Measurements from ENCODE around the gene KDSR. TPM values are rescaled to one million over a fixed set of nuclear protein-coding genes. Genes with fewer than 3 reads are reported as not detected.
A peak's percentile ranks its signal among the peaks of the same experiment; 100 is the strongest.

Gene KDSR
- total and polyA plus RNA-seq, 2 donors (not counting 1 experiment from before 2014, with no cell fraction given) = 6.4 to 21.1 TPM

DNA sequence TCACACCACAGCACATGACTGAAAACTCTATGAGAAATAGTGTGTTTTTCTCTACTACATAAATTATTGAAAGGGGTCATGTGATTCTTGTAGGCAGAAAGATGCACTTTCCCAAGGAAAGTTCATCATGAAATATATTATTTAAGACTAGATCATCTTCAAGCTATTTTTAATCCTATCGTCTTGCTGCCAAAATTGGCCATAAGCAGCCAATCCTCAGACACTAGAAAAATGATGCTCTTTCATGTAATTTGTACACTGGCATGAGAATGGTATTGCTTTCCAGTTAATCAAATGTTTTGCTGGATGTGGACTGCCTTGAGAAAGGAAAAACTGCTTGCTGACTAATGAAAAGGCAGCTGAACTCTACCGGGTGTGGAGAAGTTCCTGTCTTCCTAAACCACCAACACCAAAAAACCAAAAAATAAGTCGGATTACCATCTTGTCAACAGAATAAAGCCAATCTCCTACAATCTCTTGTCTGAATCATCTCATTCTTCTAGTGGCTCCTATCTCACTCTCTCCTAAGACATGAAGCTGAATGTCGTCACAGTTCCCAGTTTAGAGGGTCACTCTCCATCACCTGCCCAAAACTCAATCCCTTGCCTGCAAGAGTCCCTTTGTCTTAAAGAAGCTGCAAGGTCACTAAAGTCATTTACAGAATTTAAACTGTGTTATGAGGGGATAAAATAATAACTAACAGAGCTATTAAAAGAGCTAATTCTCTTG, 52.8 kb downstream of the KDSR start:
- Mint-ChIP-seq H3K9me3 (ENCODE audit: insufficient read depth) (no peaks in the 10 kb centered on the region), H3K4me1 (peaks cover 75% of the 10 kb centered on the region), H3K27ac (peak overlapping the region; percentile 92), H3K4me3 (peak overlapping the region; percentile 81), H3K27me3 (no peaks in the 10 kb centered on the region)
- TF ChIP-seq EZH2 (IDR thresholded peaks at IDR 0.05; ENCODE audit: borderline replicate concordance, insufficient read depth, low read depth, low read length, poor library complexity, severe bottlenecking) = no peak
- TF ChIP-seq, protein P1, sequence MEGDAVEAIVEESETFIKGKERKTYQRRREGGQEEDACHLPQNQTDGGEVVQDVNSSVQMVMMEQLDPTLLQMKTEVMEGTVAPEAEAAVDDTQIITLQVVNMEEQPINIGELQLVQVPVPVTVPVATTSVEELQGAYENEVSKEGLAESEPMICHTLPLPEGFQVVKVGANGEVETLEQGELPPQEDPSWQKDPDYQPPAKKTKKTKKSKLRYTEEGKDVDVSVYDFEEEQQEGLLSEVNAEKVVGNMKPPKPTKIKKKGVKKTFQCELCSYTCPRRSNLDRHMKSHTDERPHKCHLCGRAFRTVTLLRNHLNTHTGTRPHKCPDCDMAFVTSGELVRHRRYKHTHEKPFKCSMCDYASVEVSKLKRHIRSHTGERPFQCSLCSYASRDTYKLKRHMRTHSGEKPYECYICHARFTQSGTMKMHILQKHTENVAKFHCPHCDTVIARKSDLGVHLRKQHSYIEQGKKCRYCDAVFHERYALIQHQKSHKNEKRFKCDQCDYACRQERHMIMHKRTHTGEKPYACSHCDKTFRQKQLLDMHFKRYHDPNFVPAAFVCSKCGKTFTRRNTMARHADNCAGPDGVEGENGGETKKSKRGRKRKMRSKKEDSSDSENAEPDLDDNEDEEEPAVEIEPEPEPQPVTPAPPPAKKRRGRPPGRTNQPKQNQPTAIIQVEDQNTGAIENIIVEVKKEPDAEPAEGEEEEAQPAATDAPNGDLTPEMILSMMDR (IDR thresholded peaks at IDR 0.05) = no peak
- POLR2A ChIA-PET = interaction anchor here (0.6 to 1.3 kb wide), 3 partner anchors 43 to 182 kb away, joined by 3 to 4 read pairs (median 3); no protein-coding TSS in a partner anchor
- H3K9me3 ChIP-seq (ENCODE audit: control extremely low read depth in 1 of 3, control insufficient read depth in 2 of 3, insufficient read depth in 1 of 3, low read length in 2 of 3) = no peaks in the 10 kb centered on the region
- CTCF ChIA-PET = interaction anchor here (0.6 to 3.7 kb wide), 15 partner anchors 8 to 298 kb away, joined by 3 to 17 read pairs (median 4); no protein-coding TSS in a partner anchor
- H3K4me1 ChIP-seq (ENCODE audit: control insufficient read depth in 2 of 2, insufficient read depth in 2 of 2, low read length in 2 of 2) = peaks cover 65 to 73% of the 10 kb centered on the region in 2 donors
- peak overlapping the region in 3 of 5 experiments; percentile 7 to 98 (median 32) for H3K4me3 ChIP-seq (ENCODE audit: control extremely low read depth in 1 of 5, extremely low read depth in 1 of 5, insufficient read depth in 1 of 5, low read depth in 2 of 5, low read length in 4 of 5)
- WGBS (ENCODE audit: insufficient coverage) = 38% methylated on average over 3 of the region's 4 CpGs
- H2AFZ ChIP-seq (ENCODE audit: insufficient read depth, low read depth, low read length, poor library complexity, severe bottlenecking) = no peak overlapping the region
- H3K27me3 ChIP-seq (replicated peaks in 1 of 4; ENCODE audit: control extremely low read depth in 1 of 4, control insufficient read depth in 3 of 4, insufficient read depth in 4 of 4, low read length in 3 of 4) = no peaks in the 10 kb centered on the region
- ATAC-seq (ENCODE audit: low read depth) (no peak), DNase-seq (no peak)
- H3K36me3 ChIP-seq (replicated peaks in 1 of 2; ENCODE audit: control extremely low read depth in 1 of 2, control insufficient read depth in 1 of 2, extremely low read depth in 1 of 2, insufficient read depth in 2 of 2, low read length in 1 of 2) = no peaks in the 10 kb centered on the region
- peaks cover 100% of the 10 kb centered on the region for H3K79me2 ChIP-seq (ENCODE audit: control insufficient read depth, insufficient read depth, low read length)
- peak overlapping the region; percentile 91 for H3K9ac ChIP-seq (ENCODE audit: low read length)
- H3K4me2 ChIP-seq (replicated peaks; ENCODE audit: low read depth, low read length, poor library complexity, severe bottlenecking) = peak overlapping the region; percentile 75
- H3K27ac ChIP-seq (ENCODE audit: low read length in 2 of 2) = peak overlapping the region; percentile 68 to 92
- H4K20me1 ChIP-seq (ENCODE audit: control insufficient read depth, insufficient read depth, low read length, poor library complexity, severe bottlenecking) = no peaks in the 10 kb centered on the region
- intact Hi-C loops (cut with micrococcal nuclease) = no loop called here

DNA sequence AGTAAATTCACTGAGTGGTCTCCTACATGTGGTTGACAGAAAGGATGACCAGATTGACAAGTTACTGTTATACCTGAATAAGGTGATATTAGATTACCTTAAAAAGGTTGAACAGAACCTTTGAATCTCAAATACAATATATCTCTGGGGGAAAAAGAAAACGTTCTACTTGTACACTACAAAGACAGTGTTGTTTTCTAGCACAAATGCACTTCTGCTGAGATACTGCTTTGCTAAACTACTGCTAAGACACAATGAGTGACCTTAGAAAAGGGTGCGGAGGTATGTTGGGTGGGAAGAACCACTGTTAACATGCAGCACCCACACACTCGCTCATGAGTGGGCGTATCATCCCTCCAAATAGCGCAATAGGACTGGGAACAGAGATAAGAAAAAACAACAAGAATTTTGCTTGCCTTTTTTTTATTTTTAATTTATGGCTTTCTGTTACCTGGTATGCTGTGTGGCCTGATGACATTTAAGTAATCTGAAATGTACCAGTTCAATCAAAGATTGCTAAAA, 53.5 kb downstream of the KDSR start:
- no peaks in the 10 kb centered on the region for H3K27me3 ChIP-seq (replicated peaks in 1 of 4; ENCODE audit: control extremely low read depth in 1 of 4, control insufficient read depth in 3 of 4, insufficient read depth in 4 of 4, low read length in 3 of 4)
- no peak for DNase-seq
- H4K20me1 ChIP-seq (ENCODE audit: control insufficient read depth, insufficient read depth, low read length, poor library complexity, severe bottlenecking) = no peaks in the 10 kb centered on the region
- peak overlapping the region; percentile 68 to 92 for H3K27ac ChIP-seq (ENCODE audit: low read length in 2 of 2)
- ATAC-seq (ENCODE audit: low read depth) = no peak
- peak overlapping the region; percentile 81 for H3K4me3 Mint-ChIP-seq
- peaks cover 100% of the 10 kb centered on the region for H3K79me2 ChIP-seq (ENCODE audit: control insufficient read depth, insufficient read depth, low read length)
- H3K9me3 Mint-ChIP-seq (ENCODE audit: insufficient read depth) = no peaks in the 10 kb centered on the region
- H3K4me1 ChIP-seq (ENCODE audit: control insufficient read depth in 2 of 2, insufficient read depth in 2 of 2, low read length in 2 of 2) = peaks cover 70 to 77% of the 10 kb centered on the region in 2 donors
- H3K36me3 ChIP-seq (replicated peaks in 1 of 2; ENCODE audit: control extremely low read depth in 1 of 2, control insufficient read depth in 1 of 2, extremely low read depth in 1 of 2, insufficient read depth in 2 of 2, low read length in 1 of 2) = no peaks in the 10 kb centered on the region
- H3K4me2 ChIP-seq (replicated peaks; ENCODE audit: low read depth, low read length, poor library complexity, severe bottlenecking) = peak overlapping the region; percentile 75
- ChIA-PET CTCF (interaction anchor here (0.7 to 3.7 kb wide), 8 partner anchors 11 to 297 kb away, joined by 3 to 17 read pairs (median 8); no protein-coding TSS in a partner anchor), POLR2A (no interaction called here)
- H3K27me3 Mint-ChIP-seq = no peaks in the 10 kb centered on the region
- no CpG with 5 or more reads among the region's 5 CpGs for WGBS (ENCODE audit: insufficient coverage)
- no peak for TF ChIP-seq EZH2 (IDR thresholded peaks at IDR 0.05; ENCODE audit: borderline replicate concordance, insufficient read depth, low read depth, low read length, poor library complexity, severe bottlenecking)
- TF ChIP-seq, protein P1 (IDR thresholded peaks at IDR 0.05) = no peak
- no peak overlapping the region for H2AFZ ChIP-seq (ENCODE audit: insufficient read depth, low read depth, low read length, poor library complexity, severe bottlenecking)
- H3K9ac ChIP-seq (ENCODE audit: low read length) = peak overlapping the region; percentile 91
- H3K9me3 ChIP-seq (ENCODE audit: control extremely low read depth in 1 of 3, control insufficient read depth in 2 of 3, insufficient read depth in 1 of 3, low read length in 2 of 3) = no peaks in the 10 kb centered on the region
- peak overlapping the region; percentile 92 for H3K27ac Mint-ChIP-seq
- H3K4me1 Mint-ChIP-seq = peaks cover 83% of the 10 kb centered on the region
- intact Hi-C loops (cut with micrococcal nuclease) = no loop called here
- peak overlapping the region in 4 of 5 experiments; percentile 15 to 98 (median 30) for H3K4me3 ChIP-seq (ENCODE audit: control extremely low read depth in 1 of 5, extremely low read depth in 1 of 5, insufficient read depth in 1 of 5, low read depth in 2 of 5, low read length in 4 of 5)

Data from B cell (primary cell).